K562 (cell line): ENCODE data around the gene OTC.

Experiments used
- CTCF ChIP-seq, 3 experiments: IDR thresholded peaks in 2 of 3; conservative IDR thresholded peaks in 1 of 3; 2 replicates each; pipeline ENCODE4 v1.5.1; 2011 to 2012; ENCODE audit warnings: low read length in 3 of 3, mild to moderate bottlenecking in 3 of 3, control low read depth in 2 of 3, improper control_type of control experiment in 1 of 3, inconsistent platforms in 1 of 3, low read depth in 1 of 3, mixed read lengths in 1 of 3, moderate library complexity in 1 of 3; ENCODE audit not compliant: insufficient read depth in 2 of 3
- GABPA ChIP-seq: fragments of 200-800 bp; sonication (Bioruptor generic); conservative IDR thresholded peaks from 2 replicates; pipeline ENCODE4 v1.6.1; 2016; ENCODE audit warnings: low read depth, missing genetic modification characterization, missing compliant biosample characterization
- MCM3 ChIP-seq: fragments of 450-650 bp; IDR thresholded peaks from 2 replicates; pipeline ENCODE4 v1.6.1; 2016

DNA sequence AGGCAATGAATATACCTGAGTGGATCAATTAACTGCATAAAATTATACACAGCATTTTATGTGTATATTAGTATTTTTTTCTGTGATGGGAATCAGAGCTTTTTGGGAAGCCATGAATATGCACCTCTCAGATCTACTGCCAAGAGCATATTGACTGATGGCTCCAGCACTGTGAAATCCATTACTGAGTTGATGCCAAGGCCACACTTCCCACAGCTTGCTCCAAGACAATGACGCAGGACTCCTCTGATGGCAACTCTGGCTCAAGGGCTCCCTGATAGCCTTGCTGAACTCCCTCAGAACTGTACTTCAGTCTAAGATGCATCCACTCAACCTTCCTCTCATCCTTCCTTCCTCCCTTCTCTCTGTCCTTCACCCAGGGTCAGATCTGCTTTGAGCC lies 82.7 kb downstream of the OTC start:
- TF ChIP-seq MCM3 (no peak), GABPA (tag) (no peak), CTCF (IDR thresholded peaks at IDR 0.05 in 2 of 3, conservative IDR thresholded peaks at IDR 0.05 in 1 of 3; ENCODE audit: insufficient read depth in 2 of 3, low read depth in 1 of 3, low read length in 3 of 3) (no peak)
